A673 (cell line): Measurements from ENCODE around the gene TRPT1. TPM values are rescaled to one million over a fixed set of nuclear protein-coding genes. Genes with fewer than 3 reads are reported as not detected.

ENCODE experiments used
- BruUV-seq: library from RNA; stranded (reverse); fragments of 400-500 nt; replicated peaks from 2 replicates; lab custom pipeline; 2021; lab: Mats Ljungman, UMichigan
- CTCF ChIA-PET: fragments of 300-600 bp; sonication (Branson Sonifier 250); formaldehyde crosslinking; loops from one replicate; lab custom pipeline; 2022; ENCODE audit warnings: antibody characterized with exemption; lab: Charles Lee
- POLR2A ChIA-PET: fragments of 300-600 bp; sonication (Branson Sonifier 250); formaldehyde crosslinking; loops from one replicate; lab custom pipeline; 2022; ENCODE audit warnings: antibody characterized with exemption; ENCODE audit not compliant: low non-redundant PET; lab: Charles Lee
- DNase-seq: peaks from one replicate; pipeline ENCODE4 v3.0.0-alpha.2; 2015; ENCODE audit warnings: low spot score
- H3K27ac ChIP-seq: fragments of 200-600 bp; sonication (generic); 2 replicates; pipeline ENCODE4 v1.5.1; 2016; ENCODE audit warnings: mixed run types, low read depth, mild to moderate bottlenecking, mixed read lengths, antibody characterized with exemption, low read length; ENCODE audit not compliant: poor library complexity, severe bottlenecking
- H3K27me3 ChIP-seq: fragments of 200-600 bp; sonication (generic); replicated peaks from 2 replicates; pipeline ENCODE4 v1.6.1; 2017; ENCODE audit warnings: mixed run types, low read depth, mild to moderate bottlenecking, mixed read lengths, antibody characterized with exemption, low read length; ENCODE audit not compliant: insufficient read depth, poor library complexity
- H3K36me3 ChIP-seq: fragments of 200-600 bp; sonication (generic); 2 replicates; pipeline ENCODE4 v1.6.1; 2016; ENCODE audit warnings: mixed run types, mild to moderate bottlenecking, mixed read lengths, antibody characterized with exemption, low read length; ENCODE audit not compliant: insufficient read depth, poor library complexity, severe bottlenecking
- H3K4me1 ChIP-seq: fragments of 200-600 bp; sonication (generic); 2 replicates; pipeline ENCODE4 v1.6.1; 2017; ENCODE audit warnings: mixed run types, mild to moderate bottlenecking, mixed read lengths, antibody characterized with exemption, low read length; ENCODE audit not compliant: insufficient read depth, poor library complexity, severe bottlenecking
- H3K4me3 ChIP-seq: fragments of 200-600 bp; sonication (generic); 2 replicates; pipeline ENCODE4 v1.5.1; 2016; ENCODE audit warnings: low read depth, mixed run types, mild to moderate bottlenecking, mixed read lengths, low read length; ENCODE audit not compliant: poor library complexity, severe bottlenecking
- H3K9me3 ChIP-seq: fragments of 200-600 bp; sonication (generic); 2 replicates; pipeline ENCODE4 v1.6.1; 2016; ENCODE audit warnings: mixed run types, low read depth, mild to moderate bottlenecking, mixed read lengths, antibody characterized with exemption, low read length; ENCODE audit not compliant: poor library complexity, severe bottlenecking
- CTCF ChIP-seq: fragments of 300-800, 200-600 bp; sonication (generic); conservative IDR thresholded peaks from 2 replicates; pipeline ENCODE4 v1.5.1; 2017; ENCODE audit warnings: low read depth, mild to moderate bottlenecking, antibody characterized with exemption, low read length, moderate library complexity, mixed read lengths
- EZH2 ChIP-seq: fragments of 200-600 bp; sonication (generic); IDR thresholded peaks from 2 replicates; pipeline ENCODE4 v1.6.1; 2017; ENCODE audit warnings: borderline replicate concordance, low read depth, mild to moderate bottlenecking, mixed read lengths, antibody characterized with exemption, low read length; ENCODE audit not compliant: poor library complexity, severe bottlenecking
- intact Hi-C: fragments of 100-400 bp; cut with micrococcal nuclease; formaldehyde crosslinking; loops from one replicate; pipeline ENCODE4 v1.10.0; 2022; ENCODE audit not compliant: unreplicated experiment
- total RNA-seq: library from RNA; stranded (reverse); gene quantifications from 2 replicates; pipeline ENCODE4 v1.2.3, GENCODE V29; 2021

Gene TRPT1
- total RNA-seq, 1 experiment from 2014 or later: 43.6 TPM

- DNase-seq: no peak
- Histone ChIP-seq H3K27me3 (no peaks in the 10 kb centered on the region), H3K36me3 (no peaks in the 10 kb centered on the region), H3K4me1 (peaks cover 16% of the 10 kb centered on the region), H3K9me3 (no peaks in the 10 kb centered on the region), H3K27ac (no peak overlapping the region), H3K4me3 (no peak overlapping the region)
- no TSS peak for BruUV-seq
- CTCF ChIA-PET: no interaction called here
- POLR2A ChIA-PET: no interaction called here
- TF ChIP-seq EZH2: no peak
- no peak for TF ChIP-seq CTCF
- intact Hi-C loops: no loop called here
Observed at GRCh38 chr11:64178203-64178602, 47.8 kb downstream of the TRPT1 start.

- H3K27ac ChIP-seq: no peak overlapping the region
- H3K4me1 ChIP-seq: peaks cover 12% of the 10 kb centered on the region
- no peaks in the 10 kb centered on the region for H3K27me3 ChIP-seq
- no TSS peak for BruUV-seq
- H3K36me3 ChIP-seq: no peaks in the 10 kb centered on the region
- ChIA-PET POLR2A (interaction anchor here (0.6 kb wide), 1 partner anchor 37 kb away, joined by 6 read pairs; no protein-coding TSS in a partner anchor), CTCF (no interaction called here)
- no peak for DNase-seq
- TF ChIP-seq CTCF (no peak), EZH2 (no peak)
- no peak overlapping the region for H3K4me3 ChIP-seq
- intact Hi-C loops: no loop called here
- no peaks in the 10 kb centered on the region for H3K9me3 ChIP-seq
Observed at GRCh38 chr11:64176751-64177150, 49.2 kb downstream of the TRPT1 start.

Other genes with a start within 250 kb of the TRPT1 start
- gene OTUB1, start 239.7 kb downstream of the TRPT1 start, total RNA-seq: 136 and 140 TPM in 2 replicates
- 0.45 and 1.9 TPM in 2 replicates for gene FLRT1, start 190.3 kb downstream of the TRPT1 start, total RNA-seq
- gene MACROD1, start 60.1 kb downstream of the TRPT1 start, total RNA-seq: 28.7 and 32.6 TPM in 2 replicates
- 565 and 577 TPM in 2 replicates for gene STIP1, start 40.0 kb downstream of the TRPT1 start, total RNA-seq
- gene FERMT3, start 19.5 kb downstream of the TRPT1 start, total RNA-seq: 99.3 and 99.4 TPM in 2 replicates
- 72.4 and 73.8 TPM in 2 replicates for gene NUDT22, start 88 bp upstream of the TRPT1 start, total RNA-seq
- gene DNAJC4, start 4.4 kb upstream of the TRPT1 start, total RNA-seq: 20.2 and 23.9 TPM in 2 replicates
- 93.3 and 108 TPM in 2 replicates for gene VEGFB, start 8.4 kb upstream of the TRPT1 start, total RNA-seq
- gene FKBP2, start 14.9 kb upstream of the TRPT1 start, total RNA-seq: 57.5 and 63.1 TPM in 2 replicates
- 378 and 402 TPM in 2 replicates for gene PPP1R14B, start 20.8 kb upstream of the TRPT1 start, total RNA-seq
- gene PLCB3, start 25.3 kb upstream of the TRPT1 start, total RNA-seq: 45.3 and 51.1 TPM in 2 replicates
- 48.4 and 62.2 TPM in 2 replicates for gene BAD, start 58.5 kb upstream of the TRPT1 start, total RNA-seq
- gene GPR137, start 59.7 kb upstream of the TRPT1 start, total RNA-seq: 47.9 and 56.6 TPM in 2 replicates
- 0.26 TPM in 1 of 2 replicates, not detected in the other for gene KCNK4, start 65.1 kb upstream of the TRPT1 start, total RNA-seq
- 1.4 TPM in 1 of 2 replicates, not detected in the other for gene CATSPERZ, start 74.2 kb upstream of the TRPT1 start, total RNA-seq
- 56.2 and 63.8 TPM in 2 replicates for gene ESRRA, start 79.3 kb upstream of the TRPT1 start, total RNA-seq
- gene TRMT112, start 91.4 kb upstream of the TRPT1 start, total RNA-seq: 254 and 270 TPM in 2 replicates
- 206 and 221 TPM in 2 replicates for gene PRDX5, start 91.9 kb upstream of the TRPT1 start, total RNA-seq
- 0.47 and 0.76 TPM in 2 replicates for gene CCDC88B, start 114.0 kb upstream of the TRPT1 start, total RNA-seq
- gene RPS6KA4, start 133.0 kb upstream of the TRPT1 start, total RNA-seq: 22.9 and 24.5 TPM in 2 replicates